HG03469 (cell line): ENCODE results near the gene AMN.

ENCODE experiments used
- ATAC-seq: cut with Tn5 transposase; IDR thresholded peaks from one replicate; pipeline ENCODE4 v1.9.1; 2021; ENCODE audit warnings: mild to moderate bottlenecking, moderate library complexity, moderate number of reproducible peaks; ENCODE audit not compliant: unreplicated experiment

The AMN gene

DNA sequence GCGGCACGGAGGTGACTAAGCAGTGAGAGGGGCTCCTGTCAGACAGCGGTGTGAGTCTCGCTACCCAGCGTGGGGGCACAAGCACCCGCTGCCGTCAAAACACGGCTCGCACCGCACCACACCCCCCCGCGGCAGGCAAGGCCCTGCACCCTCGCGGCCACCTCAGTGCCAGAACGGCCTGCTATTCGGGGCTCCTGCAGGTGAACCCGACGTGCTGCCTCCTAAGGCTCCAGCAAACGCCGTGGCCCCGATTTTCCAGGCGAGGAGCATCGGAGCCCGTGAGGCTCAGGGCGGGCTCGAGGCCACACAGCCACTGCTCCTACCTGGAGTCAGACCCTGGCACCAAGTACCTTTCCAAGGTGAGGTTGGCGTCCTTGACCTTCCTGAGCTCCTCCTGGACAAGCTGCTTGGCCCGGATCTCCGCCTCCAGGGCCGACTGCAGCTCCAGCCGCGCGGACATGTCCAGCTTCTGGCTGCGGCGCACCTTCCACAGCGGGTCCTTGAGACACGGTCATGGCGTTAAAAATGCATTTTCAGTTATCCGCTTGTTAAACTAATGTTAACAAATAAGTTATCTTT, 41.8 kb downstream of the AMN start:
- no peak for ATAC-seq

DNA sequence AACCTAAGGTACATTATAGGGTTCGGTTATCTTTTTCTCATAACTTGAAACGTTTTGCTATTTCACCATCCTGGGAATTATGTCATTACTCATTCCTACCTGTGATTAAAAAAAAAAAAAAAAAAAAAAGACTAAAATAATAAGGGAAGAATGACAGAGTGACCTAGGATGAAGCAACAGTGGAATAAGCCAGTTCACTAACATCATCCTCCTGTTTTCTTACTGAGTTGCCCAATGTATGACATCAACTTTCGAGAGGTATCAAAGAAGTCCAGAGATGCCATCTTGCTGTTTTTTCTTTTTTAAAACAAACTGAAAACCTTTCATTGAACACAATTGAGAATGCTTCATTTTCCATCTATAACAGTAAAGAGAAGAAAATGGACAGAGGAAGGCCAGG, 42.8 kb downstream of the AMN start:
- no peak for ATAC-seq

DNA sequence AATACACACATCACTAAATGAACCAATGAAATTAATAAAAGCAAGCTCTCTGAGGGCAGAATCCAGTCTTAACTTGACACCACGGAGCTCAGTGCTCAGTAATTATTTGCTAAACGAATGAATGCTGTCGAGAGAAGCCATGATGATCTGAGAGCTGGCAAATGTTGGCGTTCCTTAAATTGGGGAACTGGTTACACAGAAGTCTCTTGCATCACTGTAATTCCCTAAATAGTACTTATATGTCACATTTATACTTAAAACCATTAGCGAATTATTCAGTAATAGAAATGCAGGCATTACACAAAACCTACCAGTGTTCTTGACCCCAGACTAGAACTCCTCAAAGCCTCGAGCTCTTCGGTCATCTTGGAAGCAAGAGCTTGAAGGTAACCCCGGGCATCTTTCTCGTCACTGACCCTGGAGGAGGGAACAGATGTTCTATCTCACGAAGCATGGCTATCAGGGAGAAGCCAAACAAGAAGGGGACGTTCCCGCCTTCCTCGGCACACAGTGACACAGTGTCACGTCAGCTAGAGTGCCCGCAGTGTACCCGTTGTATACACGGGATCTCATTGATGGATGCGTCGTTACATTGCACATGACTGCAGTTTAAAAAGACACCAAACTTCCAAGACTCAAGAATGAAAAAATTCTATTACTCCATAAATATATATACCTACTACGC, 43.6 kb downstream of the AMN start:
- ATAC-seq = no peak

DNA sequence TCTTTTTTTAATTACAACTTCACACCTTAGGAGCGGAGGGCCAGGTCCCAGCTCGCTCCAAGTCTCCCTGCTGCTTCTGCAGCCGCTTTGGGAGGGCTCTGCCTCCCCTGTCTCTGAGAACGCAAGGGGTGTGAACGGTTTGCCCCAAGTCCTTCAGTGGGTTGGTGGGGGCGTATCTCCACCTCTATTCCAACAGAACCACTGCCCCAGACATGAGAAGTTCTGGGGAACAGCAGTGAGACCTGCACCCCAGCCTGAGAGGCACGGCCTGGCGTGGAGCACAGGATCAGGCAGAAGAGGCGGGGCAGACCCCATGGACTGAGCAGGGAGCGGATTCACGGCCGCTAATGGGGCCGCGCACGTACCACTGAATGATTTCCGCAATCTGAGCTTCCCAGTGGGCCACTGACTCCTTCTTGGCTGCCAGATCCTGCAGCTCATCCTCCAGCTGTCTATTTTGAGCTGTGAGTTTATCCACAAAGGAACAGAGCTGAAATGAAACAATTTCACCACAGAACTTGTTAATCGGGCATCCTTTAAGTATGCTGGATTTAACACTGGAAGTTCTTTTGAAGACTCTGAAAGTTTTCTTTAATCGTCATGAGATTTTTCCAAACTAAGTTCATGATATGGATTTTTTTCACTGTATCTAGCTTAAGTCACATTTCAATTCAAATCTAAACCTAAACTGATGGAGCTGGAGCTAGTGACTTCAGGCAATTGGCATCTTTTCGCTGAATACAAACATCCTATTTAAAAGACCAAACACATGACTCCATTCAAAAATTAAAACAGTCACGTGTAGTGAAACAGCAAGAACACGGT, 44.4 kb downstream of the AMN start:
- ATAC-seq = no peak

DNA sequence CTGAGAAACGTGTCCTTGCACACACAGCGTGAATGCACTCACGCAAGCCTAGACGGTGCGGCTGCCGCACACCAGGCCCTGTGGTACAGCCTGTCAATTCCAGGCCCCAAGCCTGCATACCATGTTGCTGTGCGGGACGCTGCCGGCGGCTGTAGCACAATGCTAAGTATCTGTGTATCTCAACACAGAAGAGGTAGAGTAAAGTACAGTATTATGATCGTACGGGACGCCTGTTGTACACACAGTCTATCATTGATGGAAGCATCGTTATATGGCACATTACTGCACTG, 45.0 kb downstream of the AMN start:
- ATAC-seq = no peak

DNA sequence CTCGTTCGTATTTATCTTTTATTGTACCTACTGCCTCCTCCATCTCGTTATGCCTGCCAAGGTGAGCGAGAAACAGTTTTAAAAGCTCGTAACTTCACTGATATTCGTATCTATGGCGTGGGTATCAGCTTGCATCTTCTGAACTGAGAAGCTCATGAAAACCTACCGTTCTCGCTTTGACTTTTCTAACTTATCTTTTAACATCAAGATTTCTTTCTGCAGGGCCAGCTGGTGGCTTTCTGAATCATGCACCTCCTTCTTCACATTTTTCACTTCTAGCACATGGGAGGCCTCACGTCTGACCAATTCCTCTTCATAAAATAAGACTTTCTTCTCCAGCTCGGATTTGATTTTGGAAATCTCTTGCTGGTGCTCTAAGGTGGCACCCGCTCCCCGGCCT, 45.8 kb downstream of the AMN start:
- no peak for ATAC-seq

DNA sequence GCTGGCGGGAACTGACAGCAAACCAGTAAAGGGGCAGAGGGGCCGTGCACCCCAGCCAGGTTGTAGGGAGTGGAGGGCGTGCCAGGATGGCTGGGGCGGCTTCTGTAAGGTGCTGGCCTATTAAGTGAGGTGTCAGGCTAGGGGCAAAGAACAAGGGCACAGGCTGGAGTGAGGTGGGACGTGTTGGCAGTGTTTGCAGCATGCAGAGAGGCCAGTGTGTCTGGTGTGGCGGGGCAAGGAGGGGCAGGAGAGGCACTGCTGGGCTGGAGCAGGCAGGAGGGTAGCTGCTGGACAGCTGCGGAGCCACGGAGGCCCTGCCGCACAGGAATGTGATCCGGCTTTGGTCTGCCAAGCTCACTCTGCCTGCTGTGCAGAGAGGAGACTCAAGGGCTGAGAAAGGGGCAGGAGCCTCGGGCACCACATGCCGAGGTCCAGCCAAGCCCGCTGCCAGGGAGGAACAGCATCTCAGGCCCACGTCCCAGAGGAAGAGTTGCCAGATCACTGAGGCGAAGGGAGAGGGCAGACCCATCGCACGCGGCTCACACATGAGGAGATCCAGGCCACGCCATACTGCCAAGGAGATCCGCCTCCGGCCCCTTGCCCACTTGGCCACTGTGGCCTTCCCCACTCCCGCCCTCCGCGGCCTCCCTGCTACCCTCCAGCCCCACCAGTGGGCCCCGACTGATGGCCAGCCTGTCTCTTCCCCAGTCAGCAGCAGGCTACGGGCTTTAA, 46.8 kb downstream of the AMN start:
- ATAC-seq = no peak

DNA sequence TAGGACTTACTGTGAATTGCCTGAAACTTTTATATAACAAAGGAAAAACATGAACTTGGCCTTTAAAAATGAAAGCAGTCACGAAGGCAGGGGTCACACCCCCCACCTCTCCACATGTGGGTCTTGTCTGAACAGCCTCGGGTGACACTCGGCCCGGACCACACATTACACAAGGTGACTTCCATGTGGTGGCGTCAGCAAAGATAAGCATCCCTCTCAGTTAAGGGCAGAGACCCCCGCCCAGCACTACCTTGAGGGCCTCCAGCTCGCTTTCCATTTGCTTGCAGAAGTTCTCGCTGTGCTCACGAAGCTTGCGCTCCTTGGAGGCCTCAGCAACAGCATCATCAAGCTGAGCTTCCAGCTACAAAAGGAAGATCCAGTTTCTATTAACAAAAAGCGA, 47.4 kb downstream of the AMN start:
- ATAC-seq = no peak

DNA sequence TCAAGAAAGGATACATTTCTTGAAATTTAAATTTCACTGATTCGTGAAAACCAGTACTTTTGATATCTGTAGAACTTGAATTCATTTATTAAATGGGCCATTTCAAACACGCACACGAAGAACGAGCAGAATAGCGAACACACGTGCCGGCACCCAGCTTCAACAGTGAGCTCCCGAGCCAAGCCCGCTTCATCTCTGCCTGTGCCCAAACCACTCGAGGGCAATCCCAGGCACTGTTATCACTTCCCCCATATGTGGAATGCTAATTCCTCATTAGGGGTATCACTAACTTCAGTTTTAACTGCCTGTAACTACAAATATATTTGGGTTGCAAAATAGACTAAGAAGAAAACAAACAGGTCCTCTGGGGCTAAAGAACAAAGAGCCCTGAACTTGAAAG, 48.0 kb downstream of the AMN start:
- ATAC-seq = no peak

DNA sequence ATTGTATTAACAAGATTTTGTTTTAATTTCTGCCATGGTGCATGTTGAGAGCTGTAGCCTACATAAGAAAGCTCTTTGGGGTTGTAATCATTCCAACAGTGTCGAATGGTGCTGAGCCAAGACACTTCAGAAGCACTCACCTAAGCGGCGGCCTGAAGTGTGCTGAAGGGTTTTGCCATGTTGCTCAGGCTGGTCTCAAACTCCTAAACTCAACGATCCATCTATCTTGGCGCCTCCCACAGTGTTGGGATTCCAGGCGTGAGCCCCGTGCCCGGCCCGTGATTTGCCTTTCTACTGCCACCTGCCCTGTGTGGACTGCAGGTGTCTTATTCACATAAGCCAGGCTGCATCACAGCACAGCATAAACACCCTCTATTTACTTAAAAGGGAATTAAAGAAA, 48.9 kb downstream of the AMN start:
- no peak for ATAC-seq

DNA sequence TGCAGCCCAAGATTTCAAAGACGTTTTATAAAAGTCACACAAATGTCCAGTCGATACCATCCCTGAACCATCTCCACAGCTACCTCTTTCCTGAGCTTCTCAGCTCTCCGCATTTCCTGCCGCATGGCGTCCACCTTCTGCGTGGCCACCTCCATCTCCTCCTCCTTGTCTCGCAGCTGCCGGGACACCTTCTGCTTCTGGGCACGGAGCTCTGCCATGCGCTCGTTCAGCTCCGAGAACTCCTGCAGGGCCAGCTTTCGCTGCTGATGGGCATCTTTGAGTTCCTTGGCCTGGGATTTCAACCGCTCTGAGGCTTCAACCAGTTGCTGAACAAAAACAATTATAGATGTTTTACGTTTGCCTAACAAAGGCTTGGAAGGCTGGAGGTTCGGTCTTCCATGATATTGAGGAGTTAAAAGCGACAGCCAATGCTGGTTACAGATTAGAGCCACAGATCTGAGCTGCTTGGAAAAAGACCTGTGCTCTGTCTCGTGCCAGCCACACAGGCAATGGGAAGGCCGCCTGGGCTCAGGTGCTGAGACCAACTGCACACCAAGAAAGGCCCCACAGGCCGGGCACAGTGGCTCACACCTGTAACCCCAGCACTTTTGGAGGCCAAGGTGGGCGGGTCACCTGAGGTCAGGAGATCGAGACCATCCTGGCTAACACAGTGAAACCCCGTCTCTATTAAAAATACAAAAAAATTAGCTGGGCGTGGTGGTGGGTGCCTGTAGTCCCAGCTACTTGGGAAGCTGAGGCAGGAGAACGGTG, 49.6 kb downstream of the AMN start:
- no peak for ATAC-seq

DNA sequence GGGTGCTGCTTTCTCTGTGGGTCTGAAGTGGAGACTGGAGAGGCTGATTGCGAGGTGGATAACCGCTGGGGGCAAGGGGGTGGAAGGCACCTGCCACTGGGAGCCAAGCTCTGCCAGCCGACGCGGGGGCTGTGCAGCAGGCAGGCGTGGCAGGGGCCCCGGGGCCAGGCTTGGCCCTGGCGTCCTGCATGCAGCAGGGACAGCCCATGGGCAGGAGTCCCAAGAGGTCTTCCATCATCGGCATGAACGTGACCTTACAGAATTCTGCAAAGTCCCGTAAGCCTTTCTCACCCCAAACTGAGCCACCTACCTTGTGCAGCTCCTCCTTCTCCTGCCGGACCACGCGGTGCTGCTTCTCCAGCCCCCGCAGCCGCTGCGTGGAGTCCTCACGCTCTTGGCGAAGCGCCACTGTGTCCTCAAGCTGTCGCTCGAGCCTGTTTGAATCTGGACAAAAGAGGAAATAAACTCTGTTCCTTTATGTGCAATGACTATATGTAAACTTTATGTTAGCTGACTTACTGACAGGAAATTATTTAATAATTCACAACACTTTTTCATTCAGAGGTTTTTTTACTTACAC, 51.3 kb downstream of the AMN start:
- no peak for ATAC-seq

DNA sequence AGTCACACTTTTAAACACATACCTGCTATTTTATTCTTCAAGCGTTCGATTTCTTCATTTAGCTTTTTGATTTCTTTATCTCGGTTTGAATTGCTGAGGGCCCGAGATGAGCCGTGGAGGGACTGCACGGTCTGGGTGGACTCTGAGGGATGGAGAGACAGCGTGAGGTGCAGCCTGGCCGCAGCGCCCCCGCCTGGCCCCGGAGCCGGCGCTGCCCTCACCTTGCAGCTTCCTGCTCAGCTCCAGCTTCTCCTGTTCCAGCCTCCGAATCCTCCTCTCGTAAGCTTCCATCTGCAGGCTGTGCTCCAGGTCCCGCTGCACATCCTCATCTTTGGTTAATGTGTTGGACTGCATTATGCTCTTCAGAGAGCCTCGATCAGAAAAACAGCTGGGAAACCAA, 53.2 kb downstream of the AMN start:
- ATAC-seq = no peak

DNA sequence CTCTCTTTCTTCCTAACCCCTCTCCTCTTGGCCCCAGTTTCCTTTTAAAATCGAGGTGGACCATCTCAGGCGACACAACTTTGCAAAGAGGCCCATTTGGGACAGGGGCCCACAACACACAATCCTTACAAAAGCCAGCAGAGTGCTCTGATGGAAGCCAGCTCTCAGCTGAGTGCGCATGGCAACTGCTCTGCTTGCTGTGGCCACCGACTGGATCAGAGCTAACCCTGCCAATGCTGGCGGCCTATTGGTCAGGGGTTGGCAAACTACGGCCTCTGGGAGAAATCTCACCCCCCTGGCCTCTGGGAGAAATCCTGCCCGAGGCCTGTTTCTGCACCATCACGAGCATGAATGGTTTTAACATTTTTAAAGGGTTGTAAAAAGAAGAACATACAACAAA, 55.0 kb downstream of the AMN start:
- no peak for ATAC-seq

DNA sequence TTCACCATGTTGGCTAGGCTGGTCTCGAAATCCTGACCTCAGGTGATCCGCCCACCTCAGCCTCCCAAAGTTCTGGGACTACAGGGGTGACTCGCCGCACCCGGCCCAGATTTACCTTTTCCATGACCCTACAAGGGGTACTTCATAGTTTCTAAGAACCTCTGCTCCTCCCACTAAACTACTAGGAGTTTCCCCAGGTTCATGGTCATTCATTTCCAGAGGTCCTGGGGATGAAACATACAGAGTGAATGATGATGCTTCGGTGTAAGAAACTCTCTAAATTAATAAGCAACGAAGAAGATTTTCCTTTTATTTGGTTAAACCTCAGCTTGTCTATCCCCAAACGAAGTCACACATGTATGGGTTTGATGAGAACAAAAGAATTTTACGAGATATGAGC, 56.9 kb downstream of the AMN start:
- ATAC-seq = no peak

DNA sequence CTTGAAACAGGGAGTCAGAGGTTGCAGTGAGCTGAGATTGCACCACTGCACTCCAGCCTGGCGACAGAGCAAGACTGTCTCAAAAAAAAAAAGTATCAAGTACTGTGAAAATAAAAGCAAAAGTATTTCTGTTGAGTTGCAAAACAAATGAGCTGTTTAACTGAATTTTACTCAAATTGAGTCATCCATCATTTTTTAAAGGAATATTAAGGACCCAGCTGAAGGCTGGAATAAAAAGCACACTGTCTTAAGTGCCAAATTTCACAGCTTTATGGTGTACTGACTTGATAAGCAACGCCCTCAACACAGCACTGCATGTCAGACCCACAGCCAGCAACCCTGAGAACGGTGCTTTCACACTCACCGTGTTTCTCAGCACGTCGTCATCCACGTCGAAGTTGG, 57.9 kb downstream of the AMN start:
- no peak for ATAC-seq
